Endothelial cell of umbilical vein (primary cell): Measurements from ENCODE around the gene SGPL1. TPM values are rescaled to one million over a fixed set of nuclear protein-coding genes. Genes with fewer than 3 reads are reported as not detected.

Source experiments
- BruUV-seq: library from RNA; stranded (reverse); fragments of 400-500 nt; replicated peaks from 2 replicates; lab custom pipeline; 2021; lab: Mats Ljungman, UMichigan
- CTCF ChIA-PET: fragments of 300-600, 350-600 bp; sonication (Branson Sonifier 250); formaldehyde crosslinking; loops from one replicate; lab custom pipeline; 2021; ENCODE audit warnings: antibody characterized with exemption, inconsistent platforms; lab: Charles Lee
- POLR2A ChIA-PET: fragments of 300-600, 350-600 bp; sonication (Branson Sonifier 250); formaldehyde crosslinking; loops from one replicate; lab custom pipeline; 2021; ENCODE audit warnings: antibody characterized with exemption, inconsistent platforms; lab: Charles Lee
- DNase-seq: peaks from one replicate; pipeline ENCODE4 v3.0.0-alpha.2; 2011; ENCODE audit warnings: low read depth, low spot score
- FAIRE-seq: peaks from 2 replicates; lab custom pipeline; 2011; peaks lifted over from hg19 to GRCh38; lab: Jason Lieb, UNC
- H2AFZ ChIP-seq: 2 replicates; pipeline ENCODE4 v1.6.0; 2012; ENCODE audit warnings: low read depth, low read length, control low read depth, inconsistent platforms
- H3K27ac ChIP-seq: 2 replicates; pipeline ENCODE4 v1.5.1; 2011; ENCODE audit warnings: low read depth, mild to moderate bottlenecking, control low read depth, low read length, moderate library complexity; ENCODE audit not compliant: insufficient read depth
- H3K27me3 ChIP-seq, 2 experiments: 2 replicates each; pipeline versions ENCODE4 v1.6.0 to v1.6.1; 2011; ENCODE audit warnings: low read length in 2 of 2, mixed read lengths in 1 of 2; ENCODE audit not compliant: control insufficient read depth in 2 of 2, insufficient read depth in 2 of 2
- H3K36me3 ChIP-seq, 2 experiments: 2 replicates in 1 of 2; 3 replicates in 1 of 2; pipeline ENCODE4 v1.5.1; 2011; ENCODE audit warnings: low read length in 2 of 2, mild to moderate bottlenecking in 1 of 2, moderate library complexity in 1 of 2; ENCODE audit not compliant: control insufficient read depth in 2 of 2, insufficient read depth in 2 of 2; ENCODE audit errors: extremely low read depth in 1 of 2
- H3K4me1 ChIP-seq: 3 replicates; pipeline ENCODE4 v1.5.1; 2011; ENCODE audit warnings: mild to moderate bottlenecking, low read length; ENCODE audit not compliant: control insufficient read depth, insufficient read depth; ENCODE audit errors: extremely low read depth
- H3K4me2 ChIP-seq: 2 replicates; pipeline ENCODE4 v1.6.1; 2011; ENCODE audit warnings: low read length, control low read depth, mixed read lengths; ENCODE audit not compliant: insufficient read depth
- H3K4me3 ChIP-seq, 3 experiments: fragments of 200-600 bp in 1 of 3; sonication (generic), shearing (Covaris generic) in 1 of 3; replicated peaks in 1 of 3; 2 replicates each; pipeline ENCODE4 v1.5.1; 2011 to 2016; ENCODE audit warnings: control low read depth in 3 of 3, low read length in 3 of 3, mild to moderate bottlenecking in 2 of 3, inconsistent platforms in 1 of 3, low read depth in 1 of 3, moderate library complexity in 1 of 3; ENCODE audit not compliant: insufficient read depth in 1 of 3
- H3K79me2 ChIP-seq: 2 replicates; pipeline ENCODE4 v1.6.0; 2012; ENCODE audit warnings: low read length, inconsistent platforms; ENCODE audit not compliant: control insufficient read depth, insufficient read depth
- H3K9ac ChIP-seq: replicated peaks from 2 replicates; pipeline ENCODE3; 2011; ENCODE audit warnings: low read length, control low read depth; ENCODE audit not compliant: insufficient read depth; ENCODE audit errors: extremely low read depth
- H3K9me1 ChIP-seq: replicated peaks from 3 replicates; pipeline ENCODE4 v1.6.0; 2011; ENCODE audit warnings: mild to moderate bottlenecking, low read length; ENCODE audit not compliant: control insufficient read depth, insufficient read depth; ENCODE audit errors: extremely low read depth
- H3K9me3 ChIP-seq: replicated peaks from 2 replicates; pipeline ENCODE4 v1.5.1; 2012; ENCODE audit warnings: low read length, inconsistent platforms; ENCODE audit not compliant: control insufficient read depth, insufficient read depth
- H4K20me1 ChIP-seq: replicated peaks from 2 replicates; pipeline ENCODE3; 2011; ENCODE audit warnings: mild to moderate bottlenecking, low read length; ENCODE audit not compliant: control insufficient read depth, insufficient read depth; ENCODE audit errors: extremely low read depth
- CTCF ChIP-seq, 2 donors: IDR thresholded peaks; 1 replicate in 1 of 2; 2 replicates in 1 of 2; pipeline ENCODE4 v1.5.1; 2011; ENCODE audit warnings: low read length in 2 of 2, mild to moderate bottlenecking in 2 of 2, moderate library complexity in 2 of 2, control low read depth in 1 of 2, inconsistent platforms in 1 of 2, low read depth in 1 of 2; ENCODE audit not compliant: insufficient read depth in 1 of 2; ENCODE audit errors: extremely low read depth in 1 of 2
- EZH2 ChIP-seq: IDR thresholded peaks from 2 replicates; pipeline ENCODE4 v1.6.1; 2012; ENCODE audit warnings: borderline replicate concordance, low read depth, mild to moderate bottlenecking, moderate library complexity, low read length, inconsistent platforms; ENCODE audit not compliant: severe bottlenecking
- FOS ChIP-seq: IDR thresholded peaks from 2 replicates; pipeline ENCODE4 v1.6.1; 2011; ENCODE audit warnings: mild to moderate bottlenecking, low read length, moderate library complexity, borderline replicate concordance; ENCODE audit not compliant: insufficient read depth
- GATA2 ChIP-seq: IDR thresholded peaks from 2 replicates; pipeline ENCODE4 v1.7.0; 2011; ENCODE audit warnings: low read depth, mild to moderate bottlenecking, moderate library complexity, mixed read lengths, low read length; ENCODE audit not compliant: insufficient read length, insufficient read depth
- JUN ChIP-seq: IDR thresholded peaks from 2 replicates; pipeline ENCODE4 v1.6.1; 2011; ENCODE audit warnings: borderline replicate concordance, low read depth; ENCODE audit not compliant: insufficient read length, insufficient read depth
- MAX ChIP-seq: IDR thresholded peaks from 2 replicates; pipeline ENCODE4 v1.6.1; 2011; ENCODE audit not compliant: insufficient read depth, insufficient read length
- MYC ChIP-seq: IDR thresholded peaks from one replicate; pipeline ENCODE4 v1.6.1; 2011; ENCODE audit warnings: mild to moderate bottlenecking, low read depth, low read length
- POLR2A ChIP-seq: IDR thresholded peaks from 2 replicates; pipeline ENCODE4 v1.6.1; 2012; ENCODE audit warnings: low read depth, mild to moderate bottlenecking, control low read depth, low read length
- POLR2AphosphoS5 ChIP-seq: IDR thresholded peaks from 2 replicates; pipeline ENCODE4 v1.6.1; 2012; ENCODE audit warnings: low read depth, mild to moderate bottlenecking, control low read depth, low read length, moderate library complexity; ENCODE audit not compliant: insufficient read depth
- dilution Hi-C: fragments of 300-500 bp; cut with MboI; formaldehyde crosslinking; loops from one replicate; pipeline ENCODE4 v1.15.0; 2019; ENCODE audit warnings: low sequenced_read_pairs; ENCODE audit not compliant: extremely low pct_ligation_motif_present
- intact Hi-C: fragments of 100-400 bp; cut with micrococcal nuclease; formaldehyde crosslinking; loops from one replicate; pipeline ENCODE4 v1.10.0; 2022
- polyA plus RNA-seq, 4 experiments: library from polyadenylated mRNA; depleted of rRNA in 3 of 4; stranded (reverse) in 3 of 4; unstranded in 1 of 4; fragments of >200 nt; gene quantifications; 2 replicates each; pipeline versions ENCODE4 v1.2.1 to v1.2.3, GENCODE V29; 2011 to 2012; ENCODE audit warnings: missing spikeins in 1 of 4
- total RNA-seq: library from RNA; stranded (reverse); gene quantifications from 2 replicates; pipeline ENCODE4 v1.2.3, GENCODE V29; 2021

The SGPL1 gene
- total and polyA plus RNA-seq, 2 donors (not counting 3 experiments of a cell fraction or from before 2014, with no cell fraction given): 11.4 to 25.2 TPM

DNA sequence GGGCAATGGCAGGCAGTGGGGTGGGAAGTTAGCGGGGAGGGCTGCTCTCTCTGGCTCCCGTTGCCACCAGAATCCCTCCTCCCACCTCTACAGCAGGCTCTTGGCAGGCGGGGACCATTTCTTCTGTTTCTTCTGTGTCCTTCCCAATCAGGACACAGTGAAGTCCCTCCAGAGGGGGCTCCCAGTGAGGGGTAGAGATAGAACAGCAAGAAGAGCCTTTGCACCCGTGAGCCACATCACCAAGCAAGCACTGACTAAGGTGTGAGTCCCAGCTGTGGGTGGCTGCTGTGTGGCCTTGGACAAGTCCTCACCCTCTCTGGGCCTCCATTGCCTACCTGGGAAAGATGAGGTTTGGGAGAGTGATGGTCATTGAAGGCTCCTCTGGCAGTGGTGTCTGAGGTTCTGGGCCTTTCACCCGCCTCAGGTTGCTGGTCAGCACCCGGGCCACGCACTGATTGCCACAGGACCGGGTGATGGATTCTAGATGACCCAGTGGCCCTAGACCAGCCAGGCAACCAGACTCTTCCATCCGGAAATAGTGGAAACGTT is 98.6 kb downstream of the SGPL1 start:
- no peaks in the 10 kb centered on the region for H3K9me1 ChIP-seq
- intact Hi-C loops: no loop called here
- H3K4me1 ChIP-seq: no peaks in the 10 kb centered on the region
- FAIRE-seq: no peak
- H3K9me3 ChIP-seq: no peaks in the 10 kb centered on the region
- TF ChIP-seq MYC (no peak), MAX (no peak), FOS (no peak), POLR2A (no peak), POLR2AphosphoS5 (no peak), GATA2 (no peak), EZH2 (no peak), JUN (no peak), CTCF (IDR thresholded peaks at IDR 0.05; ENCODE audit: extremely low read depth in 1 of 2, insufficient read depth in 1 of 2, low read depth in 1 of 2, low read length in 2 of 2) (no peak)
- ChIA-PET POLR2A (no interaction called here), CTCF (interaction anchor here (3.6 kb wide), 1 partner anchor 11 kb away, joined by 15 read pairs; no protein-coding TSS in a partner anchor)
- no peaks in the 10 kb centered on the region for H3K79me2 ChIP-seq
- BruUV-seq: no TSS peak
- H3K27me3 ChIP-seq: peaks cover 0 to 10% of the 10 kb centered on the region in 2 experiments
- H3K9ac ChIP-seq: no peak overlapping the region
- dilution Hi-C loops: no loop called here
- no peak overlapping the region for H3K4me3 ChIP-seq
- no peaks in the 10 kb centered on the region for H3K36me3 ChIP-seq
- DNase-seq: no peak
- H2AFZ ChIP-seq: no peak overlapping the region
- no peak overlapping the region for H3K27ac ChIP-seq
- H3K4me2 ChIP-seq: no peak overlapping the region
- H4K20me1 ChIP-seq: no peaks in the 10 kb centered on the region
